ENCODE results near the gene EXOC6.

EXOC6 gene, protein sequence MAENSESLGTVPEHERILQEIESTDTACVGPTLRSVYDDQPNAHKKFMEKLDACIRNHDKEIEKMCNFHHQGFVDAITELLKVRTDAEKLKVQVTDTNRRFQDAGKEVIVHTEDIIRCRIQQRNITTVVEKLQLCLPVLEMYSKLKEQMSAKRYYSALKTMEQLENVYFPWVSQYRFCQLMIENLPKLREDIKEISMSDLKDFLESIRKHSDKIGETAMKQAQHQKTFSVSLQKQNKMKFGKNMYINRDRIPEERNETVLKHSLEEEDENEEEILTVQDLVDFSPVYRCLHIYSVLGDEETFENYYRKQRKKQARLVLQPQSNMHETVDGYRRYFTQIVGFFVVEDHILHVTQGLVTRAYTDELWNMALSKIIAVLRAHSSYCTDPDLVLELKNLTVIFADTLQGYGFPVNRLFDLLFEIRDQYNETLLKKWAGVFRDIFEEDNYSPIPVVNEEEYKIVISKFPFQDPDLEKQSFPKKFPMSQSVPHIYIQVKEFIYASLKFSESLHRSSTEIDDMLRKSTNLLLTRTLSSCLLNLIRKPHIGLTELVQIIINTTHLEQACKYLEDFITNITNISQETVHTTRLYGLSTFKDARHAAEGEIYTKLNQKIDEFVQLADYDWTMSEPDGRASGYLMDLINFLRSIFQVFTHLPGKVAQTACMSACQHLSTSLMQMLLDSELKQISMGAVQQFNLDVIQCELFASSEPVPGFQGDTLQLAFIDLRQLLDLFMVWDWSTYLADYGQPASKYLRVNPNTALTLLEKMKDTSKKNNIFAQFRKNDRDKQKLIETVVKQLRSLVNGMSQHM

DNA sequence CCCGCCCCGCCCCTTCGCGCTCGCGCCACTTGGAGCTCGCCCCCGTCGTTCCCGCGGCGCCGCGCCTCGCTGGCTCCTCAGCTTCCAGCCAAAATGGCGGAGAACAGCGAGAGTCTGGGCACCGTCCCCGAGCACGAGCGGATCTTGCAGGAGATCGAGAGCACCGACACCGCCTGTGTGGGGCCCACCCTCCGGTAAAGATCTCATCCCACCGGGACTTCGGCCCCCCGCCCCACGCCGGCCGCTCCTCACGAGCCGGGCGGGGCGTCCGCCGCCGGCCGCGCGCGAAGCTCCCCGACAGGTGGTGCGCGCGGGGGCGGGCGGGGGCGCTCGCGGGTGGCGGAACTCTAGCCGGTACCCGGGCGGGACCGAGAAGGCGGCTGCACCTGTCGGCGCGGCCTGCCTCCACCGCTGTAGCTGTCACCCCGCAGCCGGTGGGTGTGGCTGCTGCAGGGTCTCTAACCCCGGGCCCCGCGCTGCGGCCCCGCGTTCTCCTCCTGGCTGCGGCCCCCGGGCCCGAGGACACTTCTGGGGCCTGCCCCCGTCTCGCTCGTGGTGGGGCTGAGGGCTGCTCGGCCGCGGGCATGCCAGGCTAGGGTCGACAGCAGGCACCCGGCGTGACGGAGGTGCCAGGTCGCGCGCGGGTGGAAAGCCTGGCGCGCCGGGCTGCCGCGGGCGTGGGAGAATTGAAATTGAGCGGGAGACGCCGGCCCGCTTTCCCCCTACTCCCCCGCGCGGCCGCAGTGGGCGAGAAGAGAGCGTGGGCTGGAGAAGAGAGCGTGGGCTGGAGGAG is at the start of gene EXOC6:
EXOC6 (plus strand) TSS at position 80 of the 793 bp plus-strand sequence; CDS start at position 94, 14 bp downstream.
- peak; percentile 43 for DNase-seq

DNA sequence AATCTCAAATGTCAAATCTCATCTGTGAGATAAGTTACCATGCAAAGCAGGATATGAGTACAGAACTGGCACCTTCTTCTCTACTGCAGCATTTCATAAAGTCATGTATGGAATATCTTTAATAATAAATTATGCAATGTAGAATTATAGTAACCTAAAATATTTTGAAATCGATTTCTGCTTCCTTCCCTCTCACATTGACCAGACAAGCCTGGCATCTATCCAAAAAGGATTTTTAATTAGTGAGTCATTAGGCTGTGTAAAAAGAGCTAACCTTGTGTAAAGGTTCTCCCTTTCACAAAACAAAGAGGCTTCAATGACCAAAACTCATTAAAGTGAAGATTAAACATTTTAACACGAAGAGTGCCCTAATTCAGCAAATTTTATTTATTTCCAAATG is 48.8 kb upstream of the EXOC6 start:
- no peak for DNase-seq

DNA sequence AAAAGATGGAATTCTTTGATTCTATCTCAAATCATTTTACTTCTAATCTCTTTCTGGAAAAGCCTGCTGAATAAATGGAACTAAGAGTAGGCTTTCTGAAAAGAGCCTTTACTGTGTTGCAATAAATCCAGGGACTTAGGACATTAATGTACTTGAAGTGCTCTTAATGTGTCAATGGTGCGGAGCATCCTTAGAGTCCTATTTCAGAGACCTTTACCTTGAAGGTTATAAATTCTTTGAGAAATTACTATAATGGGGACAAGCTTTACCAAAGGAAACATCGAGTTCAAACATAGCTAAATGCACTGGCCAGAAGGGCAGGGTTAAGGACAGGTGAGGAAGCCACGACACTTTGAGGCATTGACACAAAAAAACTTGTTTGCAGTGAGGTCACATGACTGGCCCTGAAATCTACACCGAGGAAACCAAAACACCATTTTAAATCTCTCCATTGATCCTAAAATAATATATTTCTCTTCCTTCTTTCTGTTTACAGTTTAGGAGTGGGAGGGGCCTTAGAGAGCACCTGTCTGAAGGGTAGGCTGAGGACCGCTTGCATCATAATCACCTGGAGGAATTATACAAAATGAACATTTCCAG is 48.1 kb upstream of the EXOC6 start:
- DNase-seq, result no peak

DNA sequence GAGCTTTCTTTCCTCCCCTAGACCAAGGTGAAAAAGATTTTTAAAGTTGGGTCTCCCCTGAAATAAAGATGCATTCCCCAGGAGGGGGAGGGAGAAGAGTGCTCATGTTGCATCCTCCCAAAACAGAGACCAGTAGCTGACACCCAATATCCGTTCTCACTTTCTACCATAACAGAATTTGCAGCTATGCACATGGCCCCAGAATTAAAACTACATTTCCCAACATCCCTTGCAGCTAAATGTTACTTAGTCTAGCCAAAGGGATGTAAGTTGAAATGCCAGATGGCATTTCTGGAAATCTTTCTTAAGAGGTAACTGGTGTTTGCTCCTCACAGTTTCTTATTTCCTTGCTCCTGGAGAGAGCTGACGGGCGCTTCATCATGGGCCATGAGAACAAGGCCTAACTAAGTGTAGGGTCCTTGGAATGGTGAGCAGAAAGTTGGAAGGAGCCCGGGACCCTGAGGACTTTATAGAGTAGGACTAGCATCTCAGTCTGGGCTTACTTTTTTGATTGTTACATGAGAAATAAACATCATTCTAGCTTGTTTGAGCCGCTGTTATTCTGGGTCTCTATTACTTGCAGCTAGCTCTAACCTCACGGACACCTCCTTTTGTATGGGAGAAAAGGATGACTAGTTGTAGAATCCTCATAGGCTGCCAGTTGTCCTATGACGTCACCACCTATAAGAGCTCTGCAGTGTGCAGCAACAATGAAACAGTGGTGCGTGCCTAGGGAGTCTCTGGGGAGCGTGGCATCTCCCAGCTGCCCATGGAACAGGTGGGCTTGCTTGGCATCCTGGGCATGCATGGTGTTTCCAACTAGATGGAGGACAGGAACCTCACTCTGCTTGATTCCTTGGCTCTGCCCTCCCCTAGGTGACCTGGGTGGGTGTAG is 46.1 kb upstream of the EXOC6 start:
- no peak for DNase-seq

DNA sequence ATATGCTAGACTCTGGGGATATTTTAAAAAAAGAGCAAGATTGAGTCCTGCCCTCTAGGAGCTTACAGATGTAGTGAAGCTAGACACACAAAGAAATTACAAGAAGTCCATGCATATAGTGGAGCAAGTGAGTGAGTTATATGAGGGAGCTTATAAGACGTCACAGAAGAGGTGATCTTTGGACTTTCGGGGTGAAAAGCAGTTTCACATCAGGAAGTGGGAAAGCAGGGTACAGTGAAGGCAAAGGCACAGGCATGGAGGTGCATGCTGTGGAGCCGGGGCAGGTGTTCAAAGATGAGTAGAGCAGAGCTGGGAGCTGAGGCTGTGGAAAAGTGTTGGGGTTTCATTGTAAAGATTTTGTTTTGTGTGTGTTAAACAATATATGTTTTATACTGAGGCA is 38.5 kb upstream of the EXOC6 start:
- no peak for DNase-seq

DNA sequence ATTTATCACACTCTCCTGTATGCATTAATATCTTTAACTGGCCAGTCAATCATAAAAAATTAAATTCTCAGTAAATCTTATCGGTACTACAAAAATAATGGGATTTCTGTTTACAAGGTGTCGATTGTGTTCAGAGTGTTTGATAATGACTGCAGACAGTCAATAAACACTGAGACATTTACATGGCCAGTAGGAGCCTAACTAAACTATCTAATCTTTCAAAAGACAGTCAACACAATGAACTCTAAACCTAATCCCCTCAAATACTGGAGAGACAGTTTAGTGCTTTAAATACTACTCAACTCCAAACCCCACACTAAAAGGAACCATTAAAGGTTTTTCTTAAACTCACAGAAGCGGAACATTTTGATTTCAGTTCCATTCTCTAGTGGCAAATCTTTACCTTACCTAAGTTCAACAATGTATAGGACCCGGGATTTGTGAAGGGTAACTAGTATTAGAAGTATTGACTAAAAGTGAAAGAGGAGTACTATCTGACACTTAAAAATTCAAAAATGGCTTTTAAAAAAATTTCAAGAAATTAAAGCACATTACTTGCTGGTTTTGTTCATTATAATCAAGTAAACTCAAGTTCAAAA is 37.3 kb upstream of the EXOC6 start:
- no peak for DNase-seq

DNA sequence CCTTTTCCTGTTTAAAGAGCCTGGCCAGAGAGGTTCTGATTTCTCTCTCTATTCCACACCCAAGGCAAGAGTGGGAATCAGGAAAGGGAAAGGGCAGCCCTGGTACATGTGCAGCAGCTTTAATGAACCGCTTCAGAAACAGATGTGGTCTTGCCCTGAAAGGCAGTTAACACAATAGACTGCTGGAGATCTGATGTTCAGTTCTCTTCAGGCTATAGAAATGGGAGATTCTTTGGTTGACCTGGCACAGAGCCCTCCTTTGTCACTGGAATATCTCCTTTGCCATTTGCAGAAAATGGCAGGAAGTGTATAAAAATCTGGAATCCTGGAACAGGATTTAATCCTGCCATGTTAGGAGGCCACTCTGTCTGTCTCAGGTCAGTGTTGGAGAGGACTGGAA is 36.3 kb upstream of the EXOC6 start:
- no peak for DNase-seq

DNA sequence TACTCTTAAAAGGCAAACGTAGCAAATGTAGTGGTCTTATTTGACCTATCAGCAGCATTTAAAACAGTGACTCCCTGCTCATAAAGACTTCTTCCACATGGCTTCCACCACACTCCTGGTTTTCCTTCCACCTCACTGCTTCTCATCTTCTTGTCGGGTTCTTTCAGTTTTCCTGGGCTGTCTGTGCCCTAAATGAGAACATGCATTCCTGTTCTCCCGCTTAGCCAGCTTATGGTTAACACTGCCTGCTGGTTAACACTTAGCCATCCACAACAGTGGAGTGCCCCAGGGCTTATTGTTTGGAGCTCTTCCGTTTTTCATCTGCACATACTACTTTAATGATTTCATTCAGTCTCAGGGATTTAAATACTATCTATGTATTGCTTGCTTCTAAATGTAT is 34.3 kb upstream of the EXOC6 start:
- DNase-seq, result no peak

DNA sequence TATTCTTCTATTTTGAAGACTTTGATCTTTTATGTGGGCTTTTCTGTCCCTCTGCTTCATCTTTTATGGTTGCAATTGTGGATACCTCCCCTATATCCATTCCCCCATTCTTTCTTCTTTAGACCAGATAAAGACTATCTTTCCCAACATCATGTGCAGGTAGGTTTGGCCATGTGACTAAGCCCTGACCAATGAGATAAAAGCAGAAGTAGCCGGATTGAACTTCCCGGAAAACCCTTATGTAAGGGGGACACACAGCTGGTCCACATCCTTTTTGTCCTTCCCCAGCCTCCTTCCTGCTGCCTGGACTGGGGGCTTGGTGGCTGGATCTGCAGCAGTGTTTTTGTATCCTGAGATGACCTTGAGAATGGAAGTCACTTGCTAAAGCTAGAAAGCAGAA is 33.5 kb upstream of the EXOC6 start:
- DNase-seq, result no peak

DNA sequence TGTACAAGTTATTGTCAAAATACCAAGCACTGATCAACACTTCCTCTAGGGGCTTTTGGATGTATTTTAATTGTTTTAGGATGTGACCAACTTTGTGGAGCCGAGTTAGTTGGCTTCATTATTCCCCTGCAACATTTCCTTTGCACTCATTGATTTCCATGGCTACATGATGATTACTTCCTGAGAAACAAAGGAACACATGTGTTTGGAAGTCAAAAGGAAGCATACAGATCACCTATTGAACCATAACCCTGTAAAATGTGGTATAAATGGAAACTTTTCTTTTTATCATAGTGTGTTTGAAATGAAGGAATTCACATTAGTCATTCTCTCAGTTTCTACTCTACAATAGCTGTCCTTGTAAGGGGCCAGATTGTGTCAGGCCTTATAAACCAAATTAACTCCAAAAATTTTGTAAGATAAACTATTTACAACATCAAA is 32.2 kb upstream of the EXOC6 start:
- DNase-seq, result no peak

DNA sequence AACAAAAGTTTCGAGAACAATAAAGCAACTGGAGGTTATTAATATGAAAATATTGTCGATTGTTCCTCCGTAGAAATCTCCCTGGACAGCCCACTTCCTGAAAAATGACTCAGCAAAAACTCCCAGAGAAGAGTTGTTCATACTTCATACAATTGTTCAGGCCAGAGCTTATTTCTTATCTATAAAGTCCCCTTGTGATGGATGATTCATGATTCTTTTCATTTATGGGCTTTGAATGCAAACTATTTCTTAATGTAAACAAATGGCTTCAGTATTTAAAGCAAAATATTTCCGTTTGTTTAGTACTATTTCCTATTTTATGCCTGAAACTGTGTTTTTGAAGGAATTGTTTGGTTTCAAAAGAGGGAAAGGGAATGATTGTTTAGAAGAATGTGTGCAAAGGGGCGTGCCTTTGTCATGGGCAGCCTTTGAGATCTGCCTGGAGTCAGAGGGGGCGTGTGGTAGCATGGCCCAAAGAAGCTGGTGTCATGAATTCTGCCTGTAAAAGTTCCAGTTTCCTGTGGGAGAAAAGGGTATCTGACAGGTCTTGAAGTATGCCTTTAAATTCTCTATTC is 26.2 kb upstream of the EXOC6 start:
- DNase-seq, result no peak

DNA sequence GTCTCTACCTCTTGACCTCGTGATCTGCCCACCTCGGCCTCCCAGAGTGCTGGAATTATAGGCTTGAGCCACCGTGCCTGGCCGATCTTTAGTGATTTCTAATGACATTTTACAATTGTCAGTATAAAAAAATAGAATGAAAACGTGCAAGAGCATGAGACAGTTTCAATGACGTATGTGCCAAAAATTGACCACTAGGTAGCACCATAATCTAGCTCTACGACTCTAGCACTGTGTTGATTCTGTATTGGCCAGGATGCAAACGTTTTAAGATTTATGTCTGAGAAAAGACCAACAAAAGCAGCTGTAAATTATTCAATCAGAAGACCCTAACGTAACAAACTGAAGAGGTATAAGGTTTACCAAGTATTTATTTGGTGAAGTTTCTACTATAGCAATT is 25.4 kb upstream of the EXOC6 start:
- no peak for DNase-seq

DNA sequence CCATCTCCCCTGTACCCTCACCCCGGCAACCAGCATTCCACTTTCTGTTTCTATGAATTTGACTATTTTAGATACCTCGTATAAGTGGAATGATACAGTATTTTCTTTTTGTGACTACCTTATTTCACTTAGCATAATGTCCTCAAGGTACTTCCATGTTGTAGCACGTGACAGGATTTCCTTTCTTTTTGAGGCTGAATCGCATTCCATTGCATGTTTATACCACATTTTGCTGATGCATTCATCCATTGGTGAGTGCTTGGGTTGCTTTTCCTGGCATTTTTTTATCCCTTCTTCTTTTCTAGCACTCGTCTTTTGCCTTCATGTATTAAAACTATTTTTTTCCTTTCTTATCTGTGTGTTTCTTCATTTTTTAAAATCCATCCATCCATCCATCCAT is 22.3 kb upstream of the EXOC6 start:
- no peak for DNase-seq

DNA sequence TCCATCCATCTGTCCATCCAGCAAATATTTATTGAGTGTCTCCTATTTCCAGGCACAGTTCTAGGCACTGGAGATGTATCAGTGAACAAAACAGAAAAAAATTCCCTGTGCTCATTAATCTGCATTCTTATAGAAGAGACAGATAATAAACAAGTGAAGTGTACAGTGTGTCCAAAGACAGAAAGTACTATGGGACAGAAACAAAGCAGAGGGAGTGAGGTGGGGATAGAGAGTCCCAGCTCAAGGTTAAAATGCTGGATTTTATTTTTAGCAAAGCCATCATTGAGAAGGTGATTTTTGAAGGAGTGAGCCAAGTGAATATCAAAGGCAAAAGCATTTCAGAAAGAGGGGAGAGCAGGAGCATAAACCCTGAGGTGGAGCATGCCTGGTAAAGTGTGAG is 21.8 kb upstream of the EXOC6 start:
- DNase-seq, result no peak

DNA sequence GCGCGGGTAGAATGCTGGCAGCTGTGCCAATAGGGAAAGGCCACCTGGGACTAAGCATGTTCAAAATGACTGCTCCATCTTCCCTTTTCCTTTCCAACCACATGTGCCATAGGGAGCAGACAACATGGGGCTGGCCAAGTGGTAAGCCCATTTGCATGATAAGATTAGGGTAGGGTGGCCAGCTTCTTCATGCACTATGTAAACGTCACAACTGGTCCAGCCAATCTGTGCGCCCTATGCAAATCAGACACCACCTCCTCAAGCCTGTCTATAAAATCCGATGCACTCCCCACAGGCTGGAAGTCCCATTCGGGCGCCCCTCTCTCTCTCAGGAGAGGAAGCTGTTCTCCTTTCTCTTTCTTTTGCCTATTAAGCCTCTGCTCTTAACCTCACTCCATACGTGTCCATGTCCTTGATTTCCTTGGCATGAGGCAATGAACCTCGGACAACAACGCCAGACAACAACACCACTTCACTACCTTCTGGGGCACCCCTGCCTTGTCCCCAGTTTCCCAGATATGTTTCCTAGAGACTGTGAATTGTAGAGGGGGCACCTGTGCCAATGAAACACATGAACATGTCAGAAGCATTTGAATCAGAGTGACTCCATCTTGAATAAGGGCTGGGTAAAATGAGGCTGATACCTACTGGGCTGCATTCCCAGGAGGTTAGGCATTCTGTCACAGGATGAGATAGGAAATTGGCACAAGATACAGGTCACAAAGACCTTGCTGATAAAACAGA is 19.1 kb upstream of the EXOC6 start:
- DNase-seq, result no peak

DNA sequence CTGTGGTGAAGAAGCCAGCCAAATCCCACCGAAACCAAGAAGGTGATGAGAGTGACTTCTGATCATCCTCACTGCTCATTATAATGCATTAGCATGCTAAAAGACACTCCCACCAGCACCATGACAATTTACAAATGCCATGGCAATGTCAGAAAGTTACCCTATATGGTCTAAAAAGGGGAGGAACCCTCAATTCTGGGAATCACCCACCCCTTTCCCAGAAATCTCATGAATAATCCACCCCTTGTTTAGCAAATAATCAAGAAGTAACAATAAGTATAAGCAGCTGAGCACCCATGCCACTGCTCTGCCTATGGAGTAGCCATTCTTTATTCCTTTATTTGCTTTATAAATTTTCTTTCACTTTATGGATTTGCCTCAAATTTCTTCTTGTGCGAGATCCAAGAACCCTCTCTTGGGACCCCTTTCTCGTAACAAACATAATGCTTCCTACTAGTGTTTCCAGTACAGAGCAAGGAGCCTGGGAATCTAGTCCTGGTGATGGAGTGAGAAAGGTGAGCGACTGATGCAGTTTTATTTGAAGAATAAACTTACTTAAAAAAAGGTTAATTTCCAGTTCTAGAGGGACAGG is 18.4 kb upstream of the EXOC6 start:
- no peak for DNase-seq

DNA sequence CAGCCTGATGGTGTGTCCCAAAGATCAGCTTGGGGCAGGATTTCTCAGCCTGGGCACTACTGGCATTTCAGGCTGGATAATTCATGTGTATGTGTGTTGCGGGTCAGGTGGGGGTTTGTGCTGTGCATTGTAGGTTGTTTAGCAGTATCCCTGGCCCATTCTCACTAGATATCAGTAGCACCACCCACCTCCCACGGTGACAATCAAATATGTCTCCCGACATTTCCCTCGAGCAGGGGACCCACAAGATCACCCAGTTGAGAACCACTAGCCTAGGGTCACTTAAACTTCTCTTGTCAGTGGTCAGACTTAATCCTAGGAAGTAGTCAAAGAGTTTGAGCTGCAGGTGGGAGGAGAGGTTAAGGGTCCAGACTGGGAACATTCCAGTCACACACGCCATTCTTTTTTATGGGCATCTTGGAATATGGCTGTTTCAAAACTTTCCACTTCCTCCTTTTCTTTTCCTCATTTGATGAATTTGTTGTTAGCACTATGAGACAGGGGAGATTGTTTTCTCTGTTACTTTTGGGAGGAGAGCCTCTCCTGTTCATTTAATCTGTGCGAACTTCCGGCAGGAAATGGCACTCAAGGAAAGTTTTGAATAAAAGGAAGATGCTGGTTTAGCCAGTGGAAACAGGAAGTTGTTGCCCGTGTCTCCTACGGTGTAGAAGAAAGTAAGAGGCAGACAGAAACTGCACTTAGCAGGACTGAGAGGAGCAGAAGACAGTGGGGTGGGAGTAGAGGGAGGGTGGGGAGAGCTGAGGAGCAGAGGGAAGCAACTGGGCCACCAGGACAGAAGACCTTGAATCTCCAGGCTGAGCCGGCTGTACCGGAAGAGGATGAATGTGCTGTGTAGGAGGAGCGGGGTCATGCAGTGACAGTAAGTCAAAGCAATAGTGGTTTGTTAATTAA is 17.6 kb upstream of the EXOC6 start:
- DNase-seq, result no peak

DNA sequence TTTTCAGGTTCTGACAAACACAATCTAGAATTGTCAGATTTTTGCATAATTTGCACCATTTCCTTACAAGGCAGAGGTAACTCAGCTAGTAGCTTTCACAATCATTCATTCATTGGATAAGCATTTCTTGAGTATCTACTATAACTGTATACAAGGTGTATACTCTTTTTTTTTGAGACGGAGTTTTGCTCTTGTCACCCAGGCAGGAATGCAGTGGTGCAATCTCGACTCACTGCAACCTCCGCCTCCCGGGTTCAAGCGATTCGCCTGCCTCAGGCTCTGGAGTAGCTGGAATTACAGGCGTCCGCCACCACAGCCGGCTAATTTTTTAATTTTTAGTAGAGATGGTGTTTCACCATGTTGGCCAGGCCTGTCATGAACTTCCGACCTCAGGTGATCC is 16.2 kb upstream of the EXOC6 start:
- no peak for DNase-seq
